HepG2 (cell line): ENCODE results near the gene TSPAN11. TPM values are rescaled to one million over a fixed set of nuclear protein-coding genes. Genes with fewer than 3 reads are reported as not detected.

Experiments
- ATF7 ChIP-seq, 2 experiments: fragments of 450-650 bp in 1 of 2; sonication (generic) in 1 of 2; formaldehyde crosslinking in 1 of 2; IDR thresholded peaks; 2 replicates each; pipeline versions ENCODE4 v1.4.0 to v1.6.1; 2016 to 2020; ENCODE audit warnings: antibody characterized with exemption in 1 of 2, mild to moderate bottlenecking in 1 of 2, missing genetic modification reagents in 1 of 2
- NR2F2 ChIP-seq: IDR thresholded peaks from 2 replicates; pipeline ENCODE4 v1.6.1; 2012; ENCODE audit warnings: low read depth, inconsistent platforms, borderline replicate concordance
- ZBTB43 ChIP-seq: sonication (generic); formaldehyde crosslinking; conservative IDR thresholded peaks from 2 replicates; pipeline ENCODE4 v1.4.0; 2020; ENCODE audit warnings: missing genetic modification reagents
- ZNF225 ChIP-seq: sonication (generic); formaldehyde crosslinking; IDR thresholded peaks from 2 replicates; pipeline ENCODE4 v1.4.0; 2020; ENCODE audit warnings: mild to moderate bottlenecking, missing genetic modification reagents
- ZNF431 ChIP-seq: sonication (generic); formaldehyde crosslinking; IDR thresholded peaks from 2 replicates; pipeline ENCODE4 v1.9.0; 2022; ENCODE audit warnings: missing genetic modification reagents, low read depth, mild to moderate bottlenecking, borderline replicate concordance
- ZNF781 ChIP-seq: sonication (generic); formaldehyde crosslinking; IDR thresholded peaks from 2 replicates; pipeline ENCODE4 v1.5.1; 2020; ENCODE audit warnings: borderline replicate concordance, mild to moderate bottlenecking, missing genetic modification reagents; ENCODE audit errors: not compliant biosample characterization
- polyA plus RNA-seq, 8 experiments: library from polyadenylated mRNA; depleted of rRNA in 3 of 8; stranded (reverse) in 7 of 8; unstranded in 1 of 8; fragments of >200 nt; fragmentation: Illumina TruSeq in 4 of 8; extraction: Trizol in 4 of 8; gene quantifications; 2 replicates each; pipeline versions ENCODE4 v1.2.1 to v1.2.3, GENCODE V29; 2011 to 2016; ENCODE audit warnings: low read depth in 4 of 8, missing spikeins in 1 of 8, mixed read lengths in 1 of 8; ENCODE audit not compliant: insufficient read depth in 1 of 8
- total RNA-seq, 5 experiments: library from RNA; depleted of rRNA; stranded (reverse); fragments of >200 nt; fragmentation: Illumina TruSeq; extraction: Trizol; gene quantifications; 2 replicates each; pipeline ENCODE4 v1.2.3, GENCODE V29; 2016; ENCODE audit warnings: low read depth in 1 of 5
- TF ChIP-seq, protein P1 (sequence below): sonication (generic); formaldehyde crosslinking; conservative IDR thresholded peaks from 2 replicates; pipeline ENCODE4 v1.4.0; 2020; ENCODE audit warnings: missing genetic modification reagents
- TF ChIP-seq, protein P2 (sequence below): sonication (generic); formaldehyde crosslinking; IDR thresholded peaks from 2 replicates; pipeline ENCODE4 v1.4.0; 2020; ENCODE audit warnings: missing genetic modification reagents, mild to moderate bottlenecking, borderline replicate concordance
- TF ChIP-seq, protein P3 (sequence below): sonication (generic); formaldehyde crosslinking; IDR thresholded peaks from 2 replicates; pipeline ENCODE4 v1.8.0; 2022; ENCODE audit warnings: missing genetic modification reagents, mild to moderate bottlenecking, borderline replicate concordance

TSPAN11 gene
- total and polyA plus RNA-seq, 2 of the 13 experiments (the other 11 are each of a cell fraction or from before 2014, with no cell fraction given): 0.01 to 0.07 TPM

GRCh38 chr12:30913323-30913722 is 13.2 kb upstream of the TSPAN11 start (continued):
- TF ChIP-seq, protein P1, sequence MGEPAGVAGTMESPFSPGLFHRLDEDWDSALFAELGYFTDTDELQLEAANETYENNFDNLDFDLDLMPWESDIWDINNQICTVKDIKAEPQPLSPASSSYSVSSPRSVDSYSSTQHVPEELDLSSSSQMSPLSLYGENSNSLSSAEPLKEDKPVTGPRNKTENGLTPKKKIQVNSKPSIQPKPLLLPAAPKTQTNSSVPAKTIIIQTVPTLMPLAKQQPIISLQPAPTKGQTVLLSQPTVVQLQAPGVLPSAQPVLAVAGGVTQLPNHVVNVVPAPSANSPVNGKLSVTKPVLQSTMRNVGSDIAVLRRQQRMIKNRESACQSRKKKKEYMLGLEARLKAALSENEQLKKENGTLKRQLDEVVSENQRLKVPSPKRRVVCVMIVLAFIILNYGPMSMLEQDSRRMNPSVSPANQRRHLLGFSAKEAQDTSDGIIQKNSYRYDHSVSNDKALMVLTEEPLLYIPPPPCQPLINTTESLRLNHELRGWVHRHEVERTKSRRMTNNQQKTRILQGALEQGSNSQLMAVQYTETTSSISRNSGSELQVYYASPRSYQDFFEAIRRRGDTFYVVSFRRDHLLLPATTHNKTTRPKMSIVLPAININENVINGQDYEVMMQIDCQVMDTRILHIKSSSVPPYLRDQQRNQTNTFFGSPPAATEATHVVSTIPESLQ (CRISPR knock-in tag): no peak
- TF ChIP-seq NR2F2 (no peak), ATF7 (IDR thresholded peaks at IDR 0.05) (no peak), ATF7 (CRISPR knock-in tag; IDR thresholded peaks at IDR 0.05) (no peak), ZNF781 (CRISPR knock-in tag) (no peak), ZNF431 (CRISPR knock-in tag) (no peak), ZBTB43 (CRISPR knock-in tag) (no peak), ZNF225 (CRISPR knock-in tag) (no peak)
- TF ChIP-seq, protein P2, sequence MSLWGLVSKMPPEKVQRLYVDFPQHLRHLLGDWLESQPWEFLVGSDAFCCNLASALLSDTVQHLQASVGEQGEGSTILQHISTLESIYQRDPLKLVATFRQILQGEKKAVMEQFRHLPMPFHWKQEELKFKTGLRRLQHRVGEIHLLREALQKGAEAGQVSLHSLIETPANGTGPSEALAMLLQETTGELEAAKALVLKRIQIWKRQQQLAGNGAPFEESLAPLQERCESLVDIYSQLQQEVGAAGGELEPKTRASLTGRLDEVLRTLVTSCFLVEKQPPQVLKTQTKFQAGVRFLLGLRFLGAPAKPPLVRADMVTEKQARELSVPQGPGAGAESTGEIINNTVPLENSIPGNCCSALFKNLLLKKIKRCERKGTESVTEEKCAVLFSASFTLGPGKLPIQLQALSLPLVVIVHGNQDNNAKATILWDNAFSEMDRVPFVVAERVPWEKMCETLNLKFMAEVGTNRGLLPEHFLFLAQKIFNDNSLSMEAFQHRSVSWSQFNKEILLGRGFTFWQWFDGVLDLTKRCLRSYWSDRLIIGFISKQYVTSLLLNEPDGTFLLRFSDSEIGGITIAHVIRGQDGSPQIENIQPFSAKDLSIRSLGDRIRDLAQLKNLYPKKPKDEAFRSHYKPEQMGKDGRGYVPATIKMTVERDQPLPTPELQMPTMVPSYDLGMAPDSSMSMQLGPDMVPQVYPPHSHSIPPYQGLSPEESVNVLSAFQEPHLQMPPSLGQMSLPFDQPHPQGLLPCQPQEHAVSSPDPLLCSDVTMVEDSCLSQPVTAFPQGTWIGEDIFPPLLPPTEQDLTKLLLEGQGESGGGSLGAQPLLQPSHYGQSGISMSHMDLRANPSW (CRISPR knock-in tag): no peak
- TF ChIP-seq, protein P3, sequence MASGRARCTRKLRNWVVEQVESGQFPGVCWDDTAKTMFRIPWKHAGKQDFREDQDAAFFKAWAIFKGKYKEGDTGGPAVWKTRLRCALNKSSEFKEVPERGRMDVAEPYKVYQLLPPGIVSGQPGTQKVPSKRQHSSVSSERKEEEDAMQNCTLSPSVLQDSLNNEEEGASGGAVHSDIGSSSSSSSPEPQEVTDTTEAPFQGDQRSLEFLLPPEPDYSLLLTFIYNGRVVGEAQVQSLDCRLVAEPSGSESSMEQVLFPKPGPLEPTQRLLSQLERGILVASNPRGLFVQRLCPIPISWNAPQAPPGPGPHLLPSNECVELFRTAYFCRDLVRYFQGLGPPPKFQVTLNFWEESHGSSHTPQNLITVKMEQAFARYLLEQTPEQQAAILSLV: no peak
